ENCODE measurements around the gene DDX46.
A peak's percentile ranks its signal among the peaks of the same experiment; 100 is the strongest.
"Not testable (repeated sequence)": the region's sequence is repeated elsewhere in the genome, so short reads cannot be mapped to it uniquely, and the experiment has no call there.

DDX46 gene

GRCh38 chr5:134845335-134845851 is 86.8 kb downstream of the DDX46 start:
- DNase-seq (ENCODE audit: low read depth, low spot score), result no peak
- H3K4me3 ChIP-seq (ENCODE audit: insufficient read length, low read depth), result peak overlapping the region; percentile 72
- H3K4me1 ChIP-seq (ENCODE audit: insufficient read depth, insufficient read length), result no peaks in the 10 kb centered on the region
- H3K9ac ChIP-seq (ENCODE audit: insufficient read length, low read depth), result peak overlapping the region; percentile 92
- H3K36me3 ChIP-seq (ENCODE audit: insufficient read depth, insufficient read length, low read length), result peaks cover 33% of the 10 kb centered on the region
- H3K27me3 ChIP-seq (ENCODE audit: insufficient read depth, insufficient read length), result no peaks in the 10 kb centered on the region
- H3K9me3 ChIP-seq (ENCODE audit: insufficient read depth, low read length), result no peaks in the 10 kb centered on the region
- no peak for TF ChIP-seq YY1 (IDR thresholded peaks at IDR 0.05; ENCODE audit: insufficient read depth, insufficient read length)
- TF ChIP-seq SUZ12 (IDR thresholded peaks at IDR 0.05; ENCODE audit: extremely low read depth, insufficient read depth, insufficient read length), result no peak
- no peak for TF ChIP-seq ZNF274 (IDR thresholded peaks at IDR 0.05; ENCODE audit: low read depth, low read length)

GRCh38 chr5:134845852-134846640 is 87.5 kb downstream of the DDX46 start, which contains the start of gene C5orf24:
C5orf24 (plus strand) TSS chr5:134845968; CDS start chr5:134854901, 8,933 bp downstream.
- Histone ChIP-seq H3K4me1 (ENCODE audit: insufficient read depth, insufficient read length) (no peaks in the 10 kb centered on the region), H3K36me3 (ENCODE audit: insufficient read depth, insufficient read length, low read length) (peaks cover 31% of the 10 kb centered on the region), H3K4me3 (ENCODE audit: insufficient read length, low read depth) (peak within 1 kb of the TSS; percentile 72), H3K27me3 (ENCODE audit: insufficient read depth, insufficient read length) (no peaks in the 10 kb centered on the region), H3K9ac (ENCODE audit: insufficient read length, low read depth) (peak within 1 kb of the TSS; percentile 92), H3K9me3 (ENCODE audit: insufficient read depth, low read length) (no peaks in the 10 kb centered on the region)
- DNase-seq (ENCODE audit: low read depth, low spot score), result peak; percentile 72
- TF ChIP-seq YY1 (IDR thresholded peaks at IDR 0.05; ENCODE audit: insufficient read depth, insufficient read length) (no peak), SUZ12 (IDR thresholded peaks at IDR 0.05; ENCODE audit: extremely low read depth, insufficient read depth, insufficient read length) (no peak), ZNF274 (IDR thresholded peaks at IDR 0.05; ENCODE audit: low read depth, low read length) (no peak)

GRCh38 chr5:134846641-134846960 is 88.0 kb downstream of the DDX46 start:
- no peaks in the 10 kb centered on the region for H3K9me3 ChIP-seq (ENCODE audit: insufficient read depth, low read length)
- H3K27me3 ChIP-seq (ENCODE audit: insufficient read depth, insufficient read length), result no peaks in the 10 kb centered on the region
- H3K9ac ChIP-seq (ENCODE audit: insufficient read length, low read depth), result peak overlapping the region; percentile 92
- no peak for DNase-seq (ENCODE audit: low read depth, low spot score)
- no peak for TF ChIP-seq SUZ12 (IDR thresholded peaks at IDR 0.05; ENCODE audit: extremely low read depth, insufficient read depth, insufficient read length)
- no peak for TF ChIP-seq ZNF274 (IDR thresholded peaks at IDR 0.05; ENCODE audit: low read depth, low read length)
- no peak for TF ChIP-seq YY1 (IDR thresholded peaks at IDR 0.05; ENCODE audit: insufficient read depth, insufficient read length)
- H3K4me1 ChIP-seq (ENCODE audit: insufficient read depth, insufficient read length), result no peaks in the 10 kb centered on the region
- H3K4me3 ChIP-seq (ENCODE audit: insufficient read length, low read depth), result peak overlapping the region; percentile 72
- peaks cover 28% of the 10 kb centered on the region for H3K36me3 ChIP-seq (ENCODE audit: insufficient read depth, insufficient read length, low read length)

- H3K9me3 ChIP-seq (ENCODE audit: insufficient read depth, low read length); DNase-seq (ENCODE audit: low read depth, low spot score); H3K4me1 ChIP-seq (ENCODE audit: insufficient read depth, insufficient read length); H3K27me3 ChIP-seq (ENCODE audit: insufficient read depth, insufficient read length); H3K9ac ChIP-seq (ENCODE audit: insufficient read length, low read depth); H3K4me3 ChIP-seq (ENCODE audit: insufficient read length, low read depth): not testable (repeated sequence)
- H3K36me3 ChIP-seq (ENCODE audit: insufficient read depth, insufficient read length, low read length), result peaks cover 30% of the 10 kb centered on the region
Measured at GRCh38 chr5:134849434-134849933, 90.9 kb downstream of the DDX46 start.

GRCh38 chr5:134851307-134851923 is 92.8 kb downstream of the DDX46 start:
- H3K4me1 ChIP-seq (ENCODE audit: insufficient read depth, insufficient read length), result no peaks in the 10 kb centered on the region
- H3K9ac ChIP-seq (ENCODE audit: insufficient read length, low read depth), result no peak overlapping the region
- H3K27me3 ChIP-seq (ENCODE audit: insufficient read depth, insufficient read length), result no peaks in the 10 kb centered on the region
- no peak overlapping the region for H3K4me3 ChIP-seq (ENCODE audit: insufficient read length, low read depth)
- TF ChIP-seq SUZ12 (IDR thresholded peaks at IDR 0.05; ENCODE audit: extremely low read depth, insufficient read depth, insufficient read length) (no peak), ZNF274 (IDR thresholded peaks at IDR 0.05; ENCODE audit: low read depth, low read length) (no peak), YY1 (IDR thresholded peaks at IDR 0.05; ENCODE audit: insufficient read depth, insufficient read length) (no peak)
- H3K36me3 ChIP-seq (ENCODE audit: insufficient read depth, insufficient read length, low read length), result peaks cover 46% of the 10 kb centered on the region
- H3K9me3 ChIP-seq (ENCODE audit: insufficient read depth, low read length), result no peaks in the 10 kb centered on the region
- DNase-seq (ENCODE audit: low read depth, low spot score), result no peak

- not testable (repeated sequence) for H3K4me3 ChIP-seq (ENCODE audit: insufficient read length, low read depth); DNase-seq (ENCODE audit: low read depth, low spot score); H3K27me3 ChIP-seq (ENCODE audit: insufficient read depth, insufficient read length); H3K9me3 ChIP-seq (ENCODE audit: insufficient read depth, low read length); H3K9ac ChIP-seq (ENCODE audit: insufficient read length, low read depth); H3K4me1 ChIP-seq (ENCODE audit: insufficient read depth, insufficient read length)
- H3K36me3 ChIP-seq (ENCODE audit: insufficient read depth, insufficient read length, low read length), result peaks cover 47% of the 10 kb centered on the region
Measured at GRCh38 chr5:134856465-134856864, 97.9 kb downstream of the DDX46 start.

- H3K9ac ChIP-seq (ENCODE audit: insufficient read length, low read depth), result no peak overlapping the region
- H3K36me3 ChIP-seq (ENCODE audit: insufficient read depth, insufficient read length, low read length), result peaks cover 46% of the 10 kb centered on the region
- H3K27me3 ChIP-seq (ENCODE audit: insufficient read depth, insufficient read length), result no peaks in the 10 kb centered on the region
- no peak for DNase-seq (ENCODE audit: low read depth, low spot score)
- TF ChIP-seq YY1 (IDR thresholded peaks at IDR 0.05; ENCODE audit: insufficient read depth, insufficient read length) (no peak), ZNF274 (IDR thresholded peaks at IDR 0.05; ENCODE audit: low read depth, low read length) (no peak), SUZ12 (IDR thresholded peaks at IDR 0.05; ENCODE audit: extremely low read depth, insufficient read depth, insufficient read length) (no peak)
- H3K4me1 ChIP-seq (ENCODE audit: insufficient read depth, insufficient read length), result no peaks in the 10 kb centered on the region
- H3K9me3 ChIP-seq (ENCODE audit: insufficient read depth, low read length), result no peaks in the 10 kb centered on the region
- no peak overlapping the region for H3K4me3 ChIP-seq (ENCODE audit: insufficient read length, low read depth)
Measured at GRCh38 chr5:134857401-134857800, 98.8 kb downstream of the DDX46 start.
